HCT116 (cell line): ENCODE data around the gene PKN1. TPM values are rescaled to one million over a fixed set of nuclear protein-coding genes. Genes with fewer than 3 reads are reported as not detected.

Experiments
- ATAC-seq: fragments of 200-7000 bp; cut with Tn5 transposase; 2 replicates; pipeline ENCODE4 v1.9.1; 2020; ENCODE audit warnings: mild to moderate bottlenecking, moderate library complexity
- BruUV-seq: library from RNA; stranded (reverse); fragments of 400-500 nt; replicated peaks from 2 replicates; lab custom pipeline; 2021; lab: Mats Ljungman, UMichigan
- CTCF ChIA-PET: fragments of 300-600 bp; sonication (Branson Sonifier 250); formaldehyde crosslinking; loops from one replicate; lab custom pipeline; 2021; ENCODE audit warnings: antibody characterized with exemption; lab: Charles Lee
- POLR2A ChIA-PET: fragments of 300-600, 350-600 bp; sonication (Branson Sonifier 250); formaldehyde crosslinking; loops from one replicate; lab custom pipeline; 2021; ENCODE audit warnings: antibody characterized with exemption; lab: Charles Lee
- RAD21 ChIA-PET, 2 experiments: fragments of 300-600 bp; sonication (Branson Sonifier 250); formaldehyde crosslinking; loops; one replicate each; lab custom pipeline; 2023; ENCODE audit warnings: low total read pairs in 2 of 2; ENCODE audit not compliant: uncharacterized antibody in 2 of 2, unreplicated experiment in 2 of 2, low non-redundant PET in 1 of 2; lab: Charles Lee
- DNase-seq: peaks from one replicate; pipeline ENCODE4 v3.0.0-alpha.2; 2010; ENCODE audit warnings: low read depth, low spot score
- H2AFZ ChIP-seq: fragments of 200-600 bp; shearing (Covaris generic), sonication (generic); 2 replicates; pipeline ENCODE4 v1.6.1; 2017; ENCODE audit warnings: low read depth, mixed run types, mixed read lengths, antibody characterized with exemption, low read length; ENCODE audit not compliant: poor library complexity, severe bottlenecking
- H3K27ac ChIP-seq: 2 replicates; pipeline ENCODE4 v1.5.1; 2012; ENCODE audit warnings: low read depth, low read length
- H3K27me3 ChIP-seq: fragments of 200-600 bp; sonication (generic); 2 replicates; pipeline ENCODE4 v1.6.1; 2016; ENCODE audit warnings: mixed run types, low read length, mixed read lengths; ENCODE audit not compliant: insufficient read depth
- H3K36me3 ChIP-seq, 2 experiments: fragments of 200-500 bp in 1 of 2; fragments of 200-600 bp in 1 of 2; sonication (Bioruptor generic) in 1 of 2; sonication (generic) in 1 of 2; 2 replicates each; pipeline versions ENCODE4 v1.5.1 to v1.6.1; 2014 to 2016; ENCODE audit warnings: low read length in 2 of 2, inconsistent platforms in 1 of 2, mixed read lengths in 1 of 2, mixed run types in 1 of 2; ENCODE audit not compliant: insufficient read depth in 2 of 2, control insufficient read depth in 1 of 2
- H3K4me1 ChIP-seq, 2 experiments: fragments of 200-600 bp in 1 of 2; sonication (generic) in 1 of 2; 2 replicates each; pipeline versions ENCODE4 v1.5.1 to v1.6.1; 2012 to 2017; ENCODE audit warnings: low read length in 2 of 2, inconsistent platforms in 1 of 2, mild to moderate bottlenecking in 1 of 2, mixed read lengths in 1 of 2, mixed run types in 1 of 2, moderate library complexity in 1 of 2; ENCODE audit not compliant: insufficient read depth in 2 of 2, control insufficient read depth in 1 of 2
- H3K4me2 ChIP-seq: fragments of 200-600 bp; sonication (generic); 2 replicates; pipeline ENCODE4 v1.6.1; 2017; ENCODE audit warnings: mixed run types, low read length, mixed read lengths
- H3K4me3 ChIP-seq, 2 experiments: fragments of 200-600 bp in 1 of 2; sonication (generic) in 1 of 2; replicated peaks in 1 of 2; 2 replicates each; pipeline ENCODE4 v1.5.1; 2011 to 2016; ENCODE audit warnings: low read length in 2 of 2, control low read depth in 1 of 2, low read depth in 1 of 2, mild to moderate bottlenecking in 1 of 2, mixed read lengths in 1 of 2, mixed run types in 1 of 2
- H3K79me2 ChIP-seq: fragments of 200-600 bp; sonication (generic); 2 replicates; pipeline ENCODE4 v1.6.1; 2017; ENCODE audit warnings: mild to moderate bottlenecking, mixed run types, low read length, moderate library complexity, mixed read lengths; ENCODE audit not compliant: insufficient read depth
- H3K9ac ChIP-seq: fragments of 200-600 bp; sonication (generic); 2 replicates; pipeline ENCODE4 v1.6.1; 2016; ENCODE audit warnings: low read length, mixed read lengths
- H3K9me2 ChIP-seq: fragments of 200-600 bp; sonication (generic), shearing (Covaris generic); 2 replicates; pipeline ENCODE4 v1.6.1; 2017; ENCODE audit warnings: mixed run types, mild to moderate bottlenecking, moderate library complexity; ENCODE audit not compliant: insufficient read depth
- H3K9me3 ChIP-seq, 2 experiments: fragments of 200-500 bp in 1 of 2; fragments of 200-600 bp in 1 of 2; sonication (Bioruptor generic) in 1 of 2; sonication (generic) in 1 of 2; 2 replicates each; pipeline ENCODE4 v1.6.1; 2014 to 2017; ENCODE audit warnings: low read length in 2 of 2, mixed read lengths in 2 of 2, inconsistent platforms in 1 of 2, low read depth in 1 of 2, mild to moderate bottlenecking in 1 of 2, mixed run types in 1 of 2, moderate library complexity in 1 of 2; ENCODE audit not compliant: control insufficient read depth in 1 of 2, insufficient read depth in 1 of 2
- H4K20me1 ChIP-seq: fragments of 200-600 bp; sonication (generic), shearing (Covaris generic); 2 replicates; pipeline ENCODE4 v1.6.1; 2017; ENCODE audit warnings: mixed run types, mild to moderate bottlenecking, moderate library complexity; ENCODE audit not compliant: insufficient read depth
- CBX3 ChIP-seq: IDR thresholded peaks from 2 replicates; pipeline ENCODE4 v1.6.1; 2012; ENCODE audit warnings: low read depth
- EGR1 ChIP-seq: IDR thresholded peaks from 2 replicates; pipeline ENCODE4 v1.6.1; 2012; ENCODE audit warnings: low read depth
- ELF1 ChIP-seq: IDR thresholded peaks from 2 replicates; pipeline ENCODE4 v1.6.1; 2012; ENCODE audit warnings: low read depth, borderline replicate concordance
- EZH2 ChIP-seq: fragments of 200-600 bp; sonication (generic); IDR thresholded peaks from 2 replicates; pipeline ENCODE4 v1.6.1; 2017; ENCODE audit warnings: antibody characterized with exemption, mixed run types
- MAX ChIP-seq: IDR thresholded peaks from 2 replicates; pipeline ENCODE4 v1.6.1; 2012
- POLR2AphosphoS5 ChIP-seq: IDR thresholded peaks from 2 replicates; pipeline ENCODE4 v1.6.1; 2011; ENCODE audit warnings: mild to moderate bottlenecking, low read depth, low read length, moderate library complexity
- SP1 ChIP-seq: IDR thresholded peaks from 2 replicates; pipeline ENCODE4 v1.6.1; 2012; ENCODE audit warnings: low read depth
- TCF7L2 ChIP-seq: IDR thresholded peaks from 2 replicates; pipeline ENCODE4 v1.7.0; 2011; ENCODE audit warnings: borderline replicate concordance, inconsistent platforms; ENCODE audit not compliant: insufficient read depth, insufficient read length; ENCODE audit errors: extremely low read depth
- YY1 ChIP-seq: IDR thresholded peaks from 2 replicates; pipeline ENCODE4 v1.6.1; 2011; ENCODE audit warnings: low read length, low read depth, moderate library complexity, mild to moderate bottlenecking; ENCODE audit not compliant: insufficient replicate concordance; ENCODE audit errors: extremely low read depth
- intact Hi-C: fragments of 100-400 bp; cut with micrococcal nuclease; formaldehyde crosslinking; loops from 2 replicates; pipeline ENCODE4 v1.10.0; 2022
- total RNA-seq: library from RNA; stranded (reverse); gene quantifications from one replicate; pipeline ENCODE4 v1.2.1, GENCODE V29; 2021; ENCODE audit not compliant: unreplicated experiment

Gene PKN1
- total RNA-seq, 1 experiment from 2014 or later: 248 TPM

GRCh38 chr19:14476327-14476672 lies 43.2 kb downstream of the PKN1 start:
- ATAC-seq: no peak
- Histone ChIP-seq H2AFZ (no peak overlapping the region), H3K4me2 (peak overlapping the region; percentile 72), H3K27me3 (no peaks in the 10 kb centered on the region), H3K9ac (no peak overlapping the region; the same call in 1 of the 2 replicates), H3K79me2 (no peaks in the 10 kb centered on the region; the same call in 1 of the 2 replicates), H3K27ac (peak overlapping the region; percentile 51; the same call in 1 of the 2 replicates), H4K20me1 (no peaks in the 10 kb centered on the region), H3K4me3 (peak overlapping the region in 1 of 2 experiments; percentile 3; a peak in 1 of 4 replicates), H3K9me3 (no peaks in the 10 kb centered on the region), H3K4me1 (peaks cover 22 to 50% of the 10 kb centered on the region in 2 experiments; a peak in 3 of 4 replicates), H3K9me2 (no peaks in the 10 kb centered on the region), H3K36me3 (peaks cover 9 to 10% of the 10 kb centered on the region in 2 experiments; a peak in 3 of 4 replicates)
- ChIA-PET CTCF (interaction anchor here (0.8 kb wide), 1 partner anchor 8 kb away, joined by 3 read pairs; no protein-coding TSS in a partner anchor), POLR2A (no interaction called here), RAD21 (no interaction called here)
- no peak for DNase-seq
- no peak for TF ChIP-seq EZH2
- TF ChIP-seq YY1: no peak
- TSS peak; percentile 39 for BruUV-seq
- intact Hi-C loops: no loop called here

GRCh38 chr19:14476673-14477401 lies 43.7 kb downstream of the PKN1 start:
- peak overlapping the region; percentile 72 for H3K4me2 ChIP-seq
- ATAC-seq: peak; percentile 57
- no peaks in the 10 kb centered on the region for H3K9me2 ChIP-seq
- TF ChIP-seq SP1 (no peak), ELF1 (no peak), CBX3 (no peak), TCF7L2 (no peak), MAX (no peak), POLR2AphosphoS5 (peak; percentile 59), EGR1 (no peak)
- TF ChIP-seq, all 23 proteins: peak for 1
- ChIA-PET POLR2A (no interaction called here), RAD21 (no interaction called here), CTCF (interaction anchor here (0.8 kb wide), 1 partner anchor 9 kb away, joined by 3 read pairs; no protein-coding TSS in a partner anchor)
- H3K9ac ChIP-seq: no peak overlapping the region
- no peaks in the 10 kb centered on the region for H3K9me3 ChIP-seq
- no peak overlapping the region for H2AFZ ChIP-seq
- no TSS peak for BruUV-seq
- H3K27ac ChIP-seq: peak overlapping the region; percentile 51; the same call in 1 of the 2 replicates
- peaks cover 2% of the 10 kb centered on the region; the same call in 1 of the 2 replicates for H3K79me2 ChIP-seq
- peaks cover 9 to 12% of the 10 kb centered on the region in 2 experiments; a peak in 3 of 4 replicates for H3K36me3 ChIP-seq
- H3K27me3 ChIP-seq: no peaks in the 10 kb centered on the region
- H4K20me1 ChIP-seq: no peaks in the 10 kb centered on the region
- peak; percentile 48 for DNase-seq
- H3K4me1 ChIP-seq: peaks cover 22 to 49% of the 10 kb centered on the region in 2 experiments; a peak in 3 of 4 replicates
- intact Hi-C loops: no loop called here
- H3K4me3 ChIP-seq: peak overlapping the region in 1 of 2 experiments; percentile 3; a peak in 1 of 4 replicates
